Measurements from ENCODE around the gene AMIGO3. TPM values are rescaled to one million over a fixed set of nuclear protein-coding genes. Genes with fewer than 3 reads are reported as not detected.

Gene AMIGO3
- total RNA-seq, 1 experiment from 2014 or later = 1.0 TPM

- TF ChIP-seq CTCF (conservative IDR thresholded peaks at IDR 0.05) (no peak), EZH2 (IDR thresholded peaks at IDR 0.05; ENCODE audit: low read depth) (no peak)
- H3F3A ChIP-seq (ENCODE audit: insufficient read depth, low read depth) = no peaks in the 10 kb centered on the region
- no peaks in the 10 kb centered on the region for H3K4me1 ChIP-seq (replicated peaks; ENCODE audit: insufficient read depth)
- H2AFZ ChIP-seq = no peak overlapping the region
- no peak overlapping the region for H3K27ac ChIP-seq
- no peaks in the 10 kb centered on the region for H3K9me3 ChIP-seq (ENCODE audit: insufficient read depth, low read depth)
- CTCF ChIA-PET = no interaction called here
- no peaks in the 10 kb centered on the region for H3K79me2 ChIP-seq (ENCODE audit: low read depth)
- no peaks in the 10 kb centered on the region for H3K9me2 ChIP-seq (ENCODE audit: insufficient read depth)
- POLR2A ChIA-PET (ENCODE audit: unreplicated experiment) = no interaction called here
- H3K4me3 ChIP-seq = no peak overlapping the region
- 0 out of 2 replicates have a peak, but pooled peaks cover 4% of the 10 kb centered on the region for H3K36me3 ChIP-seq (ENCODE audit: low read depth)
- no peaks in the 10 kb centered on the region for H4K20me1 ChIP-seq (ENCODE audit: insufficient read depth)
- H3K4me2 ChIP-seq = no peak overlapping the region
- no peaks in the 10 kb centered on the region for H3K27me3 ChIP-seq (ENCODE audit: insufficient read depth, low read depth)
- BruUV-seq (replicated peaks) = no TSS peak
- intact Hi-C loops (cut with micrococcal nuclease; ENCODE audit: unreplicated experiment) = no loop called here
- no peak for DNase-seq
Measured at GRCh38 chr3:49738067-49738713, 18.7 kb upstream of the AMIGO3 start.

DNA sequence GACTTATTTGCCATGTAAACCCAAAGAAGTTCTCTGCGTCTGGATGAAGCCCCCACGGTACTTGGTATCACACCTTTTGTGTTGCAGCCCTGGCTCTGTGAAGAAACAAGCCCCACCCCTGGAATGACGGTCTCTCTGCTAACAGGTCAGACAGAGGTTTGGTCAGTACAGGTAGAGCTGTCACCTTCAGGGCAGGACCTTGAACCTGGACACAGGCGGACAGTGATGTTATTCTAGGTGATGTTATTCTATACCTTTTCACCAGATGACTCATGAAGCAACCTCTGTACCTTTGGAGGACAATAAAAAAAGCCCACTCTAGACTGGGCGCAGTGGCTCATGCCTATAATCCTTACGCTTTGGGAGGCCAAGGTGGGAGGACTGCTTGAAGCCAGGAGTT, 15.3 kb upstream of the AMIGO3 start:
- no peaks in the 10 kb centered on the region for H3K9me2 ChIP-seq (ENCODE audit: insufficient read depth)
- H3K4me3 ChIP-seq = no peak overlapping the region
- no peak for DNase-seq
- no peaks in the 10 kb centered on the region; the same call in 1 of the 2 replicates for H4K20me1 ChIP-seq (ENCODE audit: insufficient read depth)
- no peak overlapping the region for H3K4me2 ChIP-seq
- no peaks in the 10 kb centered on the region for H3K27me3 ChIP-seq (ENCODE audit: insufficient read depth, low read depth)
- H3K27ac ChIP-seq = no peak overlapping the region
- TF ChIP-seq CTCF (conservative IDR thresholded peaks at IDR 0.05) (no peak), EZH2 (IDR thresholded peaks at IDR 0.05; ENCODE audit: low read depth) (no peak)
- H3K9me3 ChIP-seq (ENCODE audit: insufficient read depth, low read depth) = no peaks in the 10 kb centered on the region
- H3K4me1 ChIP-seq (replicated peaks; ENCODE audit: insufficient read depth) = no peaks in the 10 kb centered on the region
- no peak overlapping the region for H2AFZ ChIP-seq
- H3K36me3 ChIP-seq (ENCODE audit: low read depth) = 0 out of 2 replicates have a peak, but pooled peaks cover 4% of the 10 kb centered on the region
- no peaks in the 10 kb centered on the region for H3K79me2 ChIP-seq (ENCODE audit: low read depth)
- POLR2A ChIA-PET (ENCODE audit: unreplicated experiment) = no interaction called here
- BruUV-seq (replicated peaks) = no TSS peak
- CTCF ChIA-PET = no interaction called here
- intact Hi-C loops (cut with micrococcal nuclease; ENCODE audit: unreplicated experiment) = no loop called here
- H3F3A ChIP-seq (ENCODE audit: insufficient read depth, low read depth) = 0 out of 2 replicates have a peak, but pooled peaks cover 3% of the 10 kb centered on the region

DNA sequence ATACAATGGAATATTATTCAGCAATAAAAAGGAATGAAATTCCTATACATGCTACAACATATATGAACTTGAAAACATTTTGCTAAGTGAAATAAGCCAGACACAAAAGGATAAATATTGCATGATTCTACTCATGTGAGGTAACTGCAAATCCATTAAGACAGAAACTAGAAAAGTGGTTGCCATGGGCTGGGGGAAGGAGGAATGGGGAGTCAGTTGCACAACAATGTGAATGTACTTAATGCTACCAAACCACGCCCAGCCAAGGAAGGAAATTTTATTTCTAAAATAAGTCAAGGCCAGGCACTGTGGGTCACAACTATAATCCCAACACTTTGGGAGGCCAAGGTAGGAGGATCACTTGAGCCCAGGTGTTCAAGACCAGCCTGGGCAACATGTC, 14.1 kb upstream of the AMIGO3 start:
- Histone ChIP-seq H3K36me3 (ENCODE audit: low read depth) (0 out of 2 replicates have a peak, but pooled peaks cover 4% of the 10 kb centered on the region), H3K4me3 (no peak overlapping the region), H3K9me2 (ENCODE audit: insufficient read depth) (no peaks in the 10 kb centered on the region), H3K27ac (no peak overlapping the region), H4K20me1 (ENCODE audit: insufficient read depth) (no peaks in the 10 kb centered on the region; the same call in 1 of the 2 replicates), H3K27me3 (ENCODE audit: insufficient read depth, low read depth) (no peaks in the 10 kb centered on the region), H3K9me3 (ENCODE audit: insufficient read depth, low read depth) (no peaks in the 10 kb centered on the region), H3K4me2 (no peak overlapping the region), H3K4me1 (replicated peaks; ENCODE audit: insufficient read depth) (no peaks in the 10 kb centered on the region), H2AFZ (no peak overlapping the region), H3K79me2 (ENCODE audit: low read depth) (no peaks in the 10 kb centered on the region), H3F3A (ENCODE audit: insufficient read depth, low read depth) (0 out of 2 replicates have a peak, but pooled peaks cover 3% of the 10 kb centered on the region)
- no peak for DNase-seq
- ChIA-PET CTCF (no interaction called here), POLR2A (ENCODE audit: unreplicated experiment) (interaction anchor here (0.5 kb wide), 1 partner anchor 10 kb away, joined by 3 read pairs; no protein-coding TSS in a partner anchor)
- intact Hi-C loops (cut with micrococcal nuclease; ENCODE audit: unreplicated experiment) = no loop called here
- TF ChIP-seq EZH2 (IDR thresholded peaks at IDR 0.05; ENCODE audit: low read depth) (no peak), CTCF (conservative IDR thresholded peaks at IDR 0.05) (no peak)
- BruUV-seq (replicated peaks) = no TSS peak
